ENCODE measurements around the gene DDN.
A peak's percentile ranks its signal among the peaks of the same experiment; 100 is the strongest.

The DDN gene

GRCh38 chr12:49012739-49013138 lies 13.6 kb upstream of the DDN start:
- no peak for DNase-seq

DNA sequence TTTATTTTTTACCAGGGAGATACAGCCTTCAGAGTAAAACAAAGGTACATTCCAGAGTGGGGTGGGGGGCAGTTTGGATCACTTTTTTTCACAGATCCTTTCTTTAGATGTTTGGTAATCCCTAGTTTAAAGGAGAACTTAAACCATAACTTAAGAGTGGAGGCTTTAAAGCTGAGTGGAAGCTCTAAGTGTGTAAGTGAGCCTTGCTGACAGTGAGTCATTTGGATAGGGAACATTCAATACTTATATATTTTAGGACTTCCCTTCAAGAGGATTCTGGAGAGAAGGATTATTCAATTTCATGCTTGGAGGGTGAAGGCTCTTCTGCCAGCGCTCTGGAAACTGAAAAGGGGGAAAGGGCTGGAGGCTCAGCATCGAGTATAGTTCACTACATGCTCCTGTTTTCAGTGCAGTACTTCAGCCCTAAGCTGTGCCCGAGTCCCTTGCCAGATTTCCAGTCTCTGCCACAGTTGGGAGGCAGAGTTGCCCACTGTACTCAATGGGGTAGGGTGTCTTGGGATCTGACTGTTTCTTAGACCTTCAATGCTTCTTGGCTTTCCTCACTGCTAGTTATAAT lies 11.0 kb upstream of the DDN start:
- no peak for DNase-seq

GRCh38 chr12:49008943-49009342 lies 9.8 kb upstream of the DDN start:
- DNase-seq, result no peak

DNA sequence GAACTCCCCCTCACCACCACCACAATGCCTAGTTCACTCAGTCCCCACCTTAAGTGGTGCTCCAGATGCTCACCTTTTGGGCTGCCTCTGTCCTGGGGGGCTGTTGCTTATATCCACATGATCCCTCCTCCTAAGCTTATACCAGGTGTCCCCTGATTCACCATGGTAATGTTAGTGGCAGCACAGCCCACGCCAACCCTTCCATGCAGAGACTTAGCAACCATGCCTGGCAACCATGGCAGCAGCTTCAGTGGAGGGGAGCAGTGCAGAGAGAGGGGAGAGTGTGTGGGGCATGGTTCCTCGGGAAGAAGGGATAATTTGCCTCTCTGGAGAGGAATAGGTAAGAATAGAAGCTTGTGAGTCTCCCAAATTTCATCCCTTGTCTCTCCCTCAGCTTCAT lies 1.2 kb upstream of the DDN start:
- DNase-seq, result no peak

DNA sequence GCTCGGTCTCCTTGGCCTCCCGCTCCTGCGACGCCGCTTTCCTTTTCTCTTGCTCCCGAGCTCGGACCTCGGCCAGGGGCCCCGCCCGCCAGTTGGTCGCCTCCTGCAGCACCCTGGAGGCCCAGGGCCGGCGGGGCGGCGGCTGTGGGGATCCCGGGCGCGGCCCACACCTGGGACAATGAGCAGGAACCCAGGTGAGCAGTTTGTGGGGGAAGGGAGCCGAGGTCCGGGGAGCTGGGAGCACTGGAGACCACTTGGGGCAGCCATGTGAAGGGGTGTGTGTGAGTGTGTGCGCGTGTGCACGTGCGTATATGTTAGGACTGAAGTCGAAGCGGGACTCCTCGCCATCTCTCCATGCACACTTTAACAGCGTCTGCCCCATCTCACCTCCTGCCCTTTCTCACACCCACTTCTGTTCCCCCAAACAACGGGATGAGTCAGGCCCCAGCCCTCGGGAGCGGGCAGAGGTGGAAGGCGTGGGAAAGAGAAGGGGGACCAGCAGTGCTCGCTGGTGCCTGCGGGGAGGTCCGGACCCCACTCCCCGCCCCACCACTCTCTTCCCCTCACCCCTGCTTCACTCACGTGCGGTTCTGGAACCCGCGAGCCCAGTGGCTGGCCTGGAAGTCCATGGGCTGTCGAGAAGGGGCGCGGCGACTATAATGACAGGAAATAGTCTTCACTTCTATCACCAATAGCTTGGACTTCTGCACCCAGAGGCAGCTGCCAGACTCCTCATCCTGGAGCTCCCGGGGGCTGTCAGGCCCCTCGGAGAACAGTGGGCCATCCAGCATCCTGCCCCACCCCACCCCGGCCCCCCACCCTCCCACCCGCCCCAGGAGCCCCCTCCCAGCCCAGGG lies 450 bp downstream of the DDN start:
- no peak for DNase-seq

DNA sequence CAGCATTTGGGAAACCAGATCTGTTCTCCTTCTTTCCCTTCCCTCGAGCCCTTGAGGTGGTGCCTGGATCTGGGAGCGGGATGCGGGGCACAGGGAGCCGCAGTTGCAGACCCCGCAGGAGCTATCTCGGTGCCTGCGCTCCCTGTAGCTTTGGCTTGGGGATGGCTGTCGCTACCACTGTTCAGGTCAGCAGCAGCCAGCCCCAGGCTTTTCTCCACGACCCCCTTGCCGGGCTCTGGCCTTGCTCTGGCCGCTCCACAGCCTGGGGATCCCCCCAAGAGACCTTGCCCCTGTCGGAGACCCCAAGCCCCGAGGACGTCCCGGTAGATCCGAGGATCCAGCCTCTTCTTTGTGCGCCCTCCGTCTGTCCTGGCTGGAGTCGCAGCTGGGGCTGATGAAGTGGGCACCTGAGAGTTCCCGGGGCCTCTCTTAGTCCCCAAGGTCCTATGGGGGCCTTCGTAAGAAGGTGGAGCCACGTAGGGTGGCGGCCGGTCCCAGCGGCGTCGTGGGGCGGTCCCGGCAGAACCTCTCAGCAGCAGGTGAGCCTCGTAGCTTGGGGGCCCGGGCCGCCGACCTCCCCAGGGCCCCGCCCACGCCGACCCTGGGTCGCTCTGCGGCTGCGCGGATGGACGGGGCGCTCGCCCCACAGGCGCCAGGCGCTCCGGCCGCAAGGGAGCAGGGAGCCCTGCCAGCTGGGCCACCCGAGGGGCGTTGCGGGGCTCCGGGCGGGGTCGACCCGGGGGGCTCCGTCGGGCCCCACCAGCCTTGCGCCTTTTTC lies 1.3 kb downstream of the DDN start:
- no peak for DNase-seq

- DNase-seq, result peak; percentile 58
Measured at GRCh38 chr12:48996794-48997718, 2.1 kb downstream of the DDN start.

GRCh38 chr12:48995086-48995879 lies 3.9 kb downstream of the DDN start:
- DNase-seq, result peak; percentile 73

DNA sequence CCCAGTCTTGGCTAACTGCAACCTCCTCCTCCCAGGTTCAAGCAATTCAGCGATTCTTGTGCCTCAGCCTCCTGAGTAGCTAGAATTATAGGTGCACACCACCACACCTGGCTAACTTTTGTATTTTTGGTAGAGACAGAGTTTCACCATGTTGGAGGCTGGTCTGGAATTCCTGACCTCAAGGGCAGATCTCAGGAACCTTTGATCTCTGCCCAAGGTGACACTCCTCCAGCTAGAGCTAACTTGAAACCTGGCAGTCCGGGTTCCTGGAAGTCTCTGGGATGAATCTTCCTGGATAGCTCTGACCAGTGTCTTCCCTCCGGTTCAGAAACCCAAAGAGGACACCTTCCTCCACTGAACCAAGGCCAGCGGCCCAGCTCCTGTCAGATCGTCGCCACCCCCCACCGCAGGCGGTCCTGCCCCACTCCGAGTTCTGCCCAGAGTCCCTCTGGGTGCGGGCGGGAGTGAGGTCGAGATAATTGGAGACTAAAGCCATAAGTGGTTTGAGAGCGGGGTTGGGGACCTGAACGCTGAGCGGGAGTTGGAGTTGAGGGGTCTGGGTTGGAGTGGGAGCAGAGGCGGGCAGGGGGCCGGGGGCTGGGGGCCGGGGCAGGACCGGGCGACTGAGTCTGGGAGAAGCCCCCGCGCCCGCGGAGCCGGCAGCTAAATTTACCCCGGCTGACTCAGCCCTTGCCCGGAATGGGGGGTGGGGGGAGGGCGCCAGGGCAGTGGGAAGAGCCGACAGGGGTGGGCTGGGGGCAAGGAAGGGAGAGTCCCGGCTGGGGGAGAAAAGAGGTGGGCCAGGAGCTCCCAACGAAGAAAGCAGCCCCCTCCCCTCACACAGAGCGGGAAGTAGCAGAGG lies 4.7 kb downstream of the DDN start:
- no peak for DNase-seq

DNA sequence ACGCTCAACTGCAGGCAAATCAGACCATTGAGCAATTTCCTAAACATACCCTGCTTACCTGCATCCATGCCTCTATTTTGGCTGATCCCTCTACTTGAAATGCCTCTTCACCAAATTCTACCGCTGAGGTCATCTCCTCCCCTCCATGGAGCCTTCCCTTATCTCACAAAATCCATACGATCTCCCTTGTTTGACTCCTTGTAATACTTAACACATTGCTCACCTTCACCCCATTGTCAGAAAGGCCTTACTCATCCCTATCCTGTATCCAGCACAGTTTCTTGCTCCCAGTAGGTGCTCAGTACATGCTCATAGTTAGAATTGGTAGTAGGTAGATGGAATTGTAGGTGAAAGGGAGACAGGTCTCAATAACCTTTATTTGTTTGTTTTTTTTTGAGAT lies 5.4 kb downstream of the DDN start:
- DNase-seq, result no peak

DNA sequence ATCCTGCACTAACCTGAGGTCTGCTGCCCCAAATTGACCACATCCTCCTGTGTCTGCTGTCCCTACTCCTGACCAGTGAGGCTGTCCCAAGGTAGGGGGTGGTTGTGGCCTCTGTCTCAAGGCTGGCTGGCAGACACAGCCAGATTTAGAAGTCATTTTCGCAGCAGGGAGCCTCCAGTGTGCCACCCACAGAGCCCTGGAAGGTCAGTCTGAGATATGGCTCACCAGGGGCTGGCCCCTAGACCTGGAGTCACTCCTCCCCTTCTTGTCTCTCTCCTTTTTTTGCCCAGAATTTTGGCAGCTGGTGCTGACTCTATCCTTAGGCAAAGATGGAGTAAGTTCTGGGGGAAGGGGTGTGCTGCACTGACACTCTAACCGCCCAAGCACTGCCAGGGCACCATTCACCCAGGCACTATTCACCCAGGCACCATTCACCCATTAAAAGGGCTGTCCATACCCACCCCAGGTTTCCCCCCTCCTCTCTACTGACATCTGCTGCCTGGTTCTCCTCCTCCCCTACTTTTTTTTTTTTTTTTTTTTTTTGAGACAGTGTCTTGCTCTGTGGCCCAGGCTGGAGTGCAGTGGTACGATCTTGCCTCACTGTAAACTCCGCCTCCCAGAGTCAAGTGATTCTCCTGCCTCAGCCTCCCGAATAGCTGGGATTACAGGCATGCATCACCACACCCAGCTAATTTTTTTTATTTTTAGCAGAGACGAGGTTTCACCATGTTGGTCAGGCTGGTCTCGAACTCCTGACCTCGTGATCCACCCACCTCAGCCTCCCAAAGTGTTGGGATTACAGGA lies 7.7 kb downstream of the DDN start:
- DNase-seq, result no peak

DNA sequence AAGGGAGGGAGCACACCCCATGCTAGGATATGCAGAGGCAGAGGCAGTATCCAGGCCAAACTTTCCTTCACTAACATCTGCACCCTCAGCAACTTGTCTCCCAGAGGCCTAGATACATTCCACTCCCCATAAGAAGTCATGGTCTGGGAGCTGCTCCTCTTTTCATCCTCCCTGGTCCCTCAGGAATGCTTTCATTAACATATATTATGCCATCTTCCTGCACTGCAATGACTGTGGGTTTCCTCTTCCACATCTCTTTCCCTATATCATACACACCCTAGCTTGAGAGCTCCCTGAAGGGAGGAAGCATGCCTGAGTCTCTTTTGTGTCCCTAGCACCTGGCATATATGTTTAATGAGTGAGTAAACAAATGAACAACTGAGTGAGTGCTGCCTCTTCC lies 8.6 kb downstream of the DDN start:
- DNase-seq, result no peak

GRCh38 chr12:48988030-48988649 lies 11.0 kb downstream of the DDN start:
- DNase-seq, result peak; percentile 49

DNA sequence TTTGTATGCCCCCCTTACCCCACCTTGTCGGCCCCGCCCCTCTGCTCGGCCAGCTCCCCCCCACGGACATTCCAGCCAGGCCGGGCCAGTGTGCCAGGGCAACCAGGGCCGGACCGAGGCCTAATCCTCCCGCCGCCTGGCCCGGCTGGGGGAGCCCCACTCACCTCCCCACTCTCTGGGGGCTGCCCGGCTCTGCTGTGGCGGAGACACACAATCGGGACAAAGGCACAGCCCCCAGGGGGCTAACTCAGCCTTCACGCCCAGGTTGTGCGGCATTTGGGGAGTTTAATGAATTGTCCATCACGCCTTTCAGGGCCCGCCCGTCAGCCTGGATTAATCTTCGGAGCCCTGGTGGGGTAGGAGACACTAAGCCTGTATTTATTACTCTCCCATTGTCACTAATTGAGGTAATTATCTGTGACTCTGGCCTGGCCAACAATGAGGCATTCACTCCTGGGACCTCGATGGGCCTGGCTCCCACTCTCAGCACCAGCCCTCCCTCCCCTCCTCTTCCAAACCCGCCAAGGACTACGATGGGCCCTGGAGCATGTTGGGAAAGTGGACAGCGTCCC lies 12.4 kb downstream of the DDN start:
- no peak for DNase-seq

GRCh38 chr12:48985901-48986300 lies 13.3 kb downstream of the DDN start:
- DNase-seq, result no peak

DNA sequence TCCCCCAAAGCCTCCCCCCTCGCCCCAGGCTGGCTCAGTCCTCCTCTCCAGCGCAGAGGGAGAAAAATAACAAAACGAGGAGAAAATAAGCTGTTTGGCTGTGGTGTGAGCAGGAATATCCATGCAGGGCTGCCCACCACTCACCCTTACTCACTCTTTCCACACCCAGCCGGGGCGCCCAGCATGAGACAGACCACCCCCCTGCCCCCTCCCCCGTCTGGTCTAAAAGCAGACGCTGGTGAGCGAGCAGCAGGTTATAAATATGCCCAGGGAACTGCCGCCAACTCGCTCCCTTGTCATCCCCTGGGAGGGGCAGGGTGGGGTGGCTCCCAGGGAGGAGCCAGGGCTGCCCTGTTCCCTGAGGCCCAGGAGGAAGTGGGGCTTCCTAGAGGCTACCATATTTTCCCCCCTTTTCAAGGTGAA lies 13.7 kb downstream of the DDN start:
- no peak for DNase-seq

- no peak for DNase-seq
Measured at GRCh38 chr12:48982397-48983080, 16.6 kb downstream of the DDN start.

DNA sequence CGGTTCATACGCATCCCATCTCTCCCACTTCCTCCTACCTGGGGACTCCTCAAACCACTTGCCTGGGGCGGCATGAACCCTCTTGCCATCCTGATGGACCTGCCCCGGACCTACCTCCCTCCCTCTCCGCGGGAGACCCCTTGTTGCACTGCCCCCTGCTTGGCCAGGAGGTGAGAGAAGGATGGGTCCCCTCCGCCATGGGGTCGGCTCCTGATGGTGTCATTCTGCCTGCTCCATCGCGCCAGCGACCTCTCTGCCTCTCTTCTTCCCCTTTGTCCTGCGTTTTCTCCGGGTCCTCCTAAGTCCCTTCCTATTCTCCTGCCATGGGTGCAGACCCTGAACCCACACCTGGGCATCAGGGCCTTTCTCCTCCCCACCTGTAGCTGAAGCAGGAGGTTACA lies 17.4 kb downstream of the DDN start:
- DNase-seq, result no peak

All from midbrain (tissue), 1 donor.